ENCODE results near the gene MAN2B2. TPM values are rescaled to one million over a fixed set of nuclear protein-coding genes. Genes with fewer than 3 reads are reported as not detected.
"Not testable (repeated sequence)": the region's sequence is repeated elsewhere in the genome, so short reads cannot be mapped to it uniquely, and the experiment has no call there.

Gene MAN2B2
- total and polyA plus RNA-seq, 8 donors: 12.7 to 22.9 (median 17.1) TPM

- no peaks in the 10 kb centered on the region for H3K27me3 ChIP-seq
- no peak overlapping the region for H3K27ac ChIP-seq
- WGBS, 2 donors: 65 to 77% methylated on average over 5 of the region's 5 CpGs
- TF ChIP-seq CTCF (IDR thresholded peaks at IDR 0.05): no peak
- no peak overlapping the region for H3K4me3 ChIP-seq
- ATAC-seq (no peak), FAIRE-seq (no peak), DNase-seq (no peak)
- peaks cover 0 to 7% (median 0%) of the 10 kb centered on the region in 3 donors for H3K36me3 ChIP-seq
- peaks cover 0 to 8% (median 8%) of the 10 kb centered on the region in 3 donors for H3K4me1 ChIP-seq
- H3K9me3 ChIP-seq: no peaks in the 10 kb centered on the region
- intact Hi-C loops (cut with DNase I): no loop called here
Measured at GRCh38 chr4:6647169-6647568, 72.2 kb downstream of the MAN2B2 start.

- H3K4me3 ChIP-seq: no peak overlapping the region
- peaks cover 0 to 3% (median 3%) of the 10 kb centered on the region in 3 donors for H3K4me1 ChIP-seq
- ATAC-seq: no peak
- no peak overlapping the region for H3K27ac ChIP-seq
- H3K9me3 ChIP-seq: no peaks in the 10 kb centered on the region
- intact Hi-C loops (cut with DNase I): no loop called here
- peaks cover 0 to 2% (median 0%) of the 10 kb centered on the region in 3 donors for H3K36me3 ChIP-seq
- H3K27me3 ChIP-seq: no peaks in the 10 kb centered on the region
- FAIRE-seq: no peak
- 52 to 70% methylated on average over 6 of the region's 6 CpGs for WGBS, 2 donors
- DNase-seq: no peak
- TF ChIP-seq CTCF (IDR thresholded peaks at IDR 0.05): no peak
Measured at GRCh38 chr4:6647582-6648230, 72.7 kb downstream of the MAN2B2 start.

- Histone ChIP-seq H3K4me1 (no peaks in the 10 kb centered on the region), H3K27ac (no peak overlapping the region), H3K27me3 (no peaks in the 10 kb centered on the region), H3K36me3 (no peaks in the 10 kb centered on the region), H3K9me3 (no peaks in the 10 kb centered on the region), H3K4me3 (no peak overlapping the region)
- intact Hi-C loops (cut with DNase I): no loop called here
- TF ChIP-seq CTCF (IDR thresholded peaks at IDR 0.05): no peak
- WGBS, 2 donors: 87 to 92% methylated on average over 8 of the region's 8 CpGs
- no peak for ATAC-seq
- no peak for FAIRE-seq
- DNase-seq: no peak
Measured at GRCh38 chr4:6649216-6649615, 74.2 kb downstream of the MAN2B2 start.

GRCh38 chr4:6654211-6654610, 79.2 kb downstream of the MAN2B2 start:
- H3K27ac ChIP-seq; H3K4me3 ChIP-seq; FAIRE-seq; H3K27me3 ChIP-seq; intact Hi-C loops (cut with DNase I); H3K9me3 ChIP-seq; ATAC-seq; DNase-seq; H3K36me3 ChIP-seq; H3K4me1 ChIP-seq: not testable (repeated sequence)
- 51 to 80% methylated on average over 2 to 3 of the region's 3 CpGs for WGBS, 2 donors

GRCh38 chr4:6655291-6655690, 80.3 kb downstream of the MAN2B2 start:
- FAIRE-seq; intact Hi-C loops (cut with DNase I); H3K4me1 ChIP-seq; H3K9me3 ChIP-seq; H3K4me3 ChIP-seq; H3K27me3 ChIP-seq; H3K36me3 ChIP-seq; H3K27ac ChIP-seq; DNase-seq; ATAC-seq: not testable (repeated sequence)
- 80 to 81% methylated on average over 2 of the region's 2 CpGs for WGBS, 2 donors

- intact Hi-C loops (cut with DNase I): no loop called here
- ATAC-seq: no peak
- no peak for DNase-seq
- TF ChIP-seq CTCF (IDR thresholded peaks at IDR 0.05): no peak
- WGBS, 2 donors: 83 to 87% methylated on average over 5 of the region's 5 CpGs
- no peaks in the 10 kb centered on the region for H3K9me3 ChIP-seq
- H3K36me3 ChIP-seq: no peaks in the 10 kb centered on the region
- no peak overlapping the region for H3K27ac ChIP-seq
- no peak overlapping the region for H3K4me3 ChIP-seq
- no peaks in the 10 kb centered on the region for H3K27me3 ChIP-seq
- H3K4me1 ChIP-seq: no peaks in the 10 kb centered on the region
- FAIRE-seq: no peak
Measured at GRCh38 chr4:6655924-6656323, 80.9 kb downstream of the MAN2B2 start.
